ENCODE results near the gene SYT17.

- no peak for TF ChIP-seq ZNF70 (CRISPR knock-in tag; IDR thresholded peaks at IDR 0.05)
- no peak for TF ChIP-seq PPARA (CRISPR knock-in tag; IDR thresholded peaks at IDR 0.05; ENCODE audit: borderline replicate concordance)
- no peak for TF ChIP-seq ZFP3 (CRISPR knock-in tag; IDR thresholded peaks at IDR 0.05)
- TF ChIP-seq PATZ1 (CRISPR knock-in tag; IDR thresholded peaks at IDR 0.05; ENCODE audit: borderline replicate concordance) = no peak
- TF ChIP-seq GLIS3 (CRISPR knock-in tag; IDR thresholded peaks at IDR 0.05) = no peak
- TF ChIP-seq SNAI2 (CRISPR knock-in tag; IDR thresholded peaks at IDR 0.05) = no peak
- TF ChIP-seq CSRNP3 (CRISPR knock-in tag; IDR thresholded peaks at IDR 0.05) = no peak
- TF ChIP-seq TOX (CRISPR knock-in tag; IDR thresholded peaks at IDR 0.05; ENCODE audit: borderline replicate concordance) = no peak
- no peak for TF ChIP-seq ZNF565 (CRISPR knock-in tag; conservative IDR thresholded peaks at IDR 0.05; ENCODE audit: low read depth)
- TF ChIP-seq TCF4 (CRISPR knock-in tag; IDR thresholded peaks at IDR 0.05; ENCODE audit: borderline replicate concordance) = no peak
- TF ChIP-seq RARB (CRISPR knock-in tag; IDR thresholded peaks at IDR 0.05) = no peak
- TF ChIP-seq CREB5 (CRISPR knock-in tag; IDR thresholded peaks at IDR 0.05; ENCODE audit: low read depth) = no peak
- TF ChIP-seq ISL1 (CRISPR knock-in tag; IDR thresholded peaks at IDR 0.05) = no peak
Measured at GRCh38 chr16:19135201-19135842, 32.7 kb upstream of the SYT17 start.
